Measurements from ENCODE around the gene RASIP1.

The RASIP1 gene

GRCh38 chr19:48755084-48755641 lies 14.8 kb upstream of the RASIP1 start, which contains the start of gene FGF21:
Gene FGF21, plus strand, starts transcription at chr19:48755524. Its CDS starts 713 bp downstream, at chr19:48756237.
- DNase-seq (ENCODE audit: low read depth in 2 of 3, low spot score in 1 of 3) = no peak

DNA sequence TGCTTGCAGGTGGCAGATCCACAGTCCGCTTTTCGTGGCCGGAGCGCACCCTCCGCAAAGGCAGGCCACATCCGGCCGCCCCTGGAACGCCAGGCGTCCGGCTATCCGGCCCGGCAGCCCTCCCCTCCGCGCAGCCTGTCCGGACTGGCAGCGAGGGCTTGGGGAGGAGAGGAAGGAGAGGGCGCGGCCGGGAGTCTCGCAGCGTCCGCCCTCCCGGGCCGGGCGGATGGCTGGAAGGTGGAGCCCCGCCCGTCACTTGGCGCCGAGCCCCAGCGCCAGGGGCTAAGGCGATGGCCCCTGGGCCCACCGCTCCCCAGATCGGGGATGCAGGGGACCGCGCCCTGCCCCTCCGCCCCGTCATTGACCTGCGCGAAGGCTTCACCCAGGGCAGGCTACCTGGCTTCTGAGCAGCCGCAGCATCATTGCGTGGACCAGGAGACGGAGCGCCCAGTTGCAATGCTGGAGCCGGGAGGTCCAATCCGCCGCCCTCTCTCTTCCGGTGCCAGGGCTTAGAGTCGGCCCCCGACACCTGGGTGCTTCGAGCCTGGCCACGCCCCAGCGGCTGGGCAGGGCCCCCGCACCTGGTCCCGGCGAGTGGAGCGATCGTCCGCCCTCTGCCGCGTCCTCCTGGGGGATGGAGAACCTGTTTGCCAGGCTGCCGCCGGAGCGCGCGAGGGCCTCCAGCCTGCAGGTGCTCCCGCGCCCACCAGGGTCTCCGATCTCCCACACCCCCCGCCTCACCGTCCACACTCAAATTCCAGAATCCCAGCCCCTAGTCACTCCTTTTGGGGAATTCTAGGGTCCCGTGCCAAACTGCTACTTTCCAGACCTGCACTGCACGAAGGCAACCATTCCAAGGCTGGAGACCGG lies 12.3 kb upstream of the RASIP1 start, which contains the start of gene FUT1:
TSS of gene FUT1 (minus strand) at position 146 of the 870 bp plus-strand sequence. CDS start 1,360 bp downstream, outside the sequence.
- no peak for DNase-seq (ENCODE audit: low read depth in 2 of 3, low spot score in 1 of 3)

- DNase-seq (ENCODE audit: low read depth in 2 of 3, low spot score in 1 of 3) = no peak
Measured at GRCh38 chr19:48751845-48752495, 11.6 kb upstream of the RASIP1 start.

- no peak for DNase-seq (ENCODE audit: low read depth in 2 of 3, low spot score in 1 of 3)
Measured at GRCh38 chr19:48750771-48751504, 10.5 kb upstream of the RASIP1 start.

GRCh38 chr19:48750351-48750750 lies 9.9 kb upstream of the RASIP1 start:
- no peak for DNase-seq (ENCODE audit: low read depth in 2 of 3, low spot score in 1 of 3)

GRCh38 chr19:48749571-48750198 lies 9.3 kb upstream of the RASIP1 start:
- no peak for DNase-seq (ENCODE audit: low read depth in 2 of 3, low spot score in 1 of 3)

DNA sequence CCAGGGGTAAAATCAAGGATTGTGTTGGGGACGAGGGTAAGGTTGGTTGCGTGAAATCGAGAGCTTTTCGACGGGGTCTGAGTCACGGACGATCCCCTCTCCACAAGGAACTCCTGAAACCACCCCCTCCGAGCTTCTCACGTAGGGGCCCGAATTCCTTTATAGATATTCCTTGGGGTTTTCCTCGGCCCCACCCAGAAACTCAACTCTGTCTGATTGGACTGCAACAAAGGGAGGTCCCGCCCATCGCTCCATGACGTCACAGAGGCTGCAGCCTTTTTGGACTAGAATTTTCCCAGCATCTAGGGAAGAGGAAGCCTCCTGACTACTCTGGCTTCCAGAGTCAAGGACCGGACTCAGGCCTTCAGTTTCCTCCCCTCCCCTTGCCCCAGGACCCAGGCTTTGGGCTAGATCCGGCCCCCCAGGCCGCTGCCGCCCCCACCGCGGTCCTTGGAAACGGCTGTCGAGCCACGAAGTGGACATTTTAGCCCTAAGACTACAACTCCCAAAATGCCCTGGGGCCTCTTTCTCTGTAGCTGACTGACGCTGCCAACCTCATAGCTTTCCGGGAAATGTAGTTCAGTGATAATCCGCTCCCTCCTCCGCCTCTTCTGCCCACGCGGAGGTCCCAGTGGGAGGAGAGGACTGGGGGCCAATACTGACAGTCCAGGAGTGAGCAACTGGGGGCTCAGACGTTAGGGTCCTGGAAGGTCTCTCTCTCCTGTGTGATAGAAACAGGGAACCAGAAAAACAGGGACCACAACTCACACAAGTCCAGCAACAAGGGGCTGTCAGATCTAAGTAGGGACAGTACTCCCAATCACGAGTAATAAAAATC lies 6.5 kb upstream of the RASIP1 start, which contains the start of gene IZUMO1:
TSS of gene IZUMO1 (minus strand) at position 172 of the 838 bp plus-strand sequence. CDS start 1,050 bp downstream, outside the sequence.
- DNase-seq (ENCODE audit: low read depth in 2 of 3, low spot score in 1 of 3) = peak; percentile 36 to 53 (median 42)

DNA sequence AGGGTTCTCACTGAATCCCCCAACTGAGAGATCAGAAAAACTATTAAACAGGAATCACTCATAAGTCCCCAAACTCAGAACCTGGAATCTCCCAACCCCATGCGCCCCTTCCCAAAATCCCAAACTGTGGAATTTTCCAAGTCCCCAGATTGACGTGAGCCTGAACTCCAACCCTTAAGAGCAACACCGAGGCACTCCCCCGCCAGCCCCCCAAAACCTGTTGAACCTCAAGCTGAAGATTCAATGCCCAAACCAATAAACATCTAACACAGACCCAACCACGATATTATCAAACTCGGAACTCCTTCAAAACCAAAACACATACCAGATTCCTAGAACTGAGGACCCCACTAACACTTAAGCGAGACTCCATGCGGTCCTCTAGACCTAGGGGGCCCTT lies 5.7 kb upstream of the RASIP1 start:
- DNase-seq (ENCODE audit: low read depth in 2 of 3, low spot score in 1 of 3) = no peak

- DNase-seq (ENCODE audit: low read depth in 2 of 3, low spot score in 1 of 3) = peak; percentile 22 to 55 (median 43)
Measured at GRCh38 chr19:48745208-48745995, 5.0 kb upstream of the RASIP1 start.

- DNase-seq (ENCODE audit: low read depth in 2 of 3, low spot score in 1 of 3) = no peak
Measured at GRCh38 chr19:48742096-48742495, 1.7 kb upstream of the RASIP1 start.

GRCh38 chr19:48741129-48741999 lies 954 bp upstream of the RASIP1 start:
- DNase-seq (ENCODE audit: low read depth in 2 of 3, low spot score in 1 of 3) = peak in 2 of 3 donors; percentile 27 to 47

DNA sequence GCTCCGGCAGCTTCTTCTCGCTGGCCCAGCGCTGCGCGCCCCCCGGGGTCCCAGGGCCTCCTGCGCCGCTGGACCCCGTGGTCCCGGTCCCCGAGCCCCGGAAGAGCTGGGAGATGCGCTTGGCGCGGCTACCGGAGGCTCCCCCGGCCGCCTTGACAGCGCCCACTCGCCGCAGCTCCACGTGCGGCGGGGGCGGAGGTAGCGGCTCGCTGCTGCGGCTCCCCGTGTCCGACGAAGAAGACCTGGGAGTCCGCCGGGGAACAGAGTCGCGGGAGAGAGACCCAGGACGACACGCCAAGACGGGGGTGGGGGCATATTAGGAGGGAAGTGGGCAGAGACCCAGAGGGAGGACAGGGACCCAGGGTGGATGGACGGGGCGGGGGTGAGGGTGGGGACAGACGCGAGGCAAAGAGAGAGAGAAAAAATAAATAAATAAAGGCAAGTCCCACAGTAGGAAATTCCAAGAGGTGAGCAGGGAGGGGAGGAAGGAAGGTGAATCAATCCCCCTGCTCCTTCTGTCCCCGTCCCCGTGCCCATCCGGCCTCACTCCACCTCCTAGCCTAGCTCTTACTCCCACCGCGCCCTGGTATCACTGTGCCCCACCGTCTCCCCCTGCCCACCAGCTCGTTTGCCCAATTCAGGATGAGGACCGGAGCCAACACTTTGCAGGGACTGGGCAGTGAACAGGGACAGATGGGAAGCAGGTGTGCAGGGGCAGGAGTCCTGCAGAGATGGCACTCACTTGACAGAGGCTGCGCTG lies 826 bp downstream of the RASIP1 start:
- no peak for DNase-seq (ENCODE audit: low read depth in 2 of 3, low spot score in 1 of 3)

- DNase-seq (ENCODE audit: low read depth in 2 of 3, low spot score in 1 of 3) = peak; percentile 90 to 94 (median 93)
Measured at GRCh38 chr19:48738557-48739403, 1.6 kb downstream of the RASIP1 start.

- DNase-seq (ENCODE audit: low read depth in 2 of 3, low spot score in 1 of 3) = no peak
Measured at GRCh38 chr19:48737360-48737998, 2.9 kb downstream of the RASIP1 start.

GRCh38 chr19:48735031-48735615 lies 5.3 kb downstream of the RASIP1 start:
- no peak for DNase-seq (ENCODE audit: low read depth in 2 of 3, low spot score in 1 of 3)
